Esophagus squamous epithelium (tissue), 5 donors: ENCODE data around the gene PIN1. TPM values are rescaled to one million over a fixed set of nuclear protein-coding genes. Genes with fewer than 3 reads are reported as not detected.
"Not testable (repeated sequence)": the region's sequence is repeated elsewhere in the genome, so short reads cannot be mapped to it uniquely, and the experiment has no call there.

Experiments used
- DNase-seq: peaks from one replicate; lab custom pipeline; 2025; lab: John Stamatoyannopoulos, UW
- H3K27ac ChIP-seq, 4 donors: fragments of 200-600 bp; sonication (generic); one replicate each; pipeline ENCODE4 v1.5.1; 2016 to 2019; ENCODE audit warnings: mild to moderate bottlenecking in 1 of 4
- H3K27me3 ChIP-seq, 4 donors: fragments of 200-600 bp; sonication (generic); 1 replicate in 3 of 4; 2 replicates in 1 of 4; pipeline versions ENCODE4 v1.5.1 to v1.6.0; 2017 to 2021; ENCODE audit warnings: antibody characterized with exemption in 1 of 4
- H3K36me3 ChIP-seq, 3 donors: fragments of 200-600 bp; sonication (generic); one replicate each; pipeline ENCODE4 v1.5.1; 2016 to 2019
- H3K4me1 ChIP-seq, 3 donors: fragments of 200-600 bp; sonication (generic); one replicate each; pipeline ENCODE4 v1.5.1; 2017 to 2019
- H3K4me3 ChIP-seq, 4 donors: fragments of 200-600 bp; sonication (generic); 1 replicate in 3 of 4; 2 replicates in 1 of 4; pipeline ENCODE4 v1.5.1; 2016 to 2019; ENCODE audit warnings: mild to moderate bottlenecking in 2 of 4, moderate library complexity in 1 of 4
- H3K9me3 ChIP-seq, 3 donors: fragments of 200-600 bp; sonication (generic); one replicate each; pipeline ENCODE4 v1.5.1; 2016 to 2019
- POLR2A ChIP-seq, 4 donors: fragments of 450-650 bp; IDR thresholded peaks; one replicate each; pipeline ENCODE4 v1.6.1; 2017; ENCODE audit warnings: antibody characterized with exemption in 4 of 4, mild to moderate bottlenecking in 4 of 4, moderate library complexity in 3 of 4
- WGBS, 2 donors: methylation state at CpG; one replicate each; pipeline ENCODE4 v1.1.5; 2018; 5-methylcytosine and 5-hydroxymethylcytosine counted together
- intact Hi-C: fragments of 100-400 bp; cut with DNase I; formaldehyde crosslinking; loops from one replicate; pipeline ENCODE4 v1.15.0; 2022
- total RNA-seq, 4 donors: library from RNA; depleted of rRNA; stranded (reverse); fragments of >200 nt; gene quantifications; one replicate each; pipeline ENCODE4 v1.1.0, GENCODE V29; 2016
- TF ChIP-seq, protein P1 (sequence below), 6 experiments: fragments of 450-650 bp in 4 of 6; fragments of 200-600 bp in 2 of 6; sonication (generic) in 2 of 6; IDR thresholded peaks; one replicate each; pipeline ENCODE4 v1.5.1; 2016 to 2019; ENCODE audit warnings: antibody characterized with exemption in 6 of 6, mild to moderate bottlenecking in 4 of 6, moderate library complexity in 4 of 6
- donor health status: DM: yes; HTN: yes; CAD: no.

Gene PIN1
- total RNA-seq, 4 donors from 2014 or later = 61.1 to 77.1 (median 67.6) TPM

- Histone ChIP-seq H3K36me3 (no peaks in the 10 kb centered on the region), H3K9me3 (no peaks in the 10 kb centered on the region), H3K4me3 (no peak overlapping the region), H3K27ac (peak overlapping the region in 3 of 4 donors; percentile 4 to 97 (median 97)), H3K27me3 (no peaks in the 10 kb centered on the region), H3K4me1 (peaks cover 6 to 46% (median 17%) of the 10 kb centered on the region in 3 donors)
- WGBS, 2 donors = 76 to 79% methylated on average over 10 to 11 of the region's 11 CpGs
- no peak for TF ChIP-seq POLR2A (IDR thresholded peaks at IDR 0.05)
- TF ChIP-seq, protein P1, sequence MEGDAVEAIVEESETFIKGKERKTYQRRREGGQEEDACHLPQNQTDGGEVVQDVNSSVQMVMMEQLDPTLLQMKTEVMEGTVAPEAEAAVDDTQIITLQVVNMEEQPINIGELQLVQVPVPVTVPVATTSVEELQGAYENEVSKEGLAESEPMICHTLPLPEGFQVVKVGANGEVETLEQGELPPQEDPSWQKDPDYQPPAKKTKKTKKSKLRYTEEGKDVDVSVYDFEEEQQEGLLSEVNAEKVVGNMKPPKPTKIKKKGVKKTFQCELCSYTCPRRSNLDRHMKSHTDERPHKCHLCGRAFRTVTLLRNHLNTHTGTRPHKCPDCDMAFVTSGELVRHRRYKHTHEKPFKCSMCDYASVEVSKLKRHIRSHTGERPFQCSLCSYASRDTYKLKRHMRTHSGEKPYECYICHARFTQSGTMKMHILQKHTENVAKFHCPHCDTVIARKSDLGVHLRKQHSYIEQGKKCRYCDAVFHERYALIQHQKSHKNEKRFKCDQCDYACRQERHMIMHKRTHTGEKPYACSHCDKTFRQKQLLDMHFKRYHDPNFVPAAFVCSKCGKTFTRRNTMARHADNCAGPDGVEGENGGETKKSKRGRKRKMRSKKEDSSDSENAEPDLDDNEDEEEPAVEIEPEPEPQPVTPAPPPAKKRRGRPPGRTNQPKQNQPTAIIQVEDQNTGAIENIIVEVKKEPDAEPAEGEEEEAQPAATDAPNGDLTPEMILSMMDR (IDR thresholded peaks at IDR 0.05) = no peak
- intact Hi-C loops = loop anchor here (10.0 kb wide), 1 partner anchor 474 kb away; no protein-coding TSS in a partner anchor
- DNase-seq = no peak
Measured at GRCh38 chr19:9789066-9789465, 46.1 kb upstream of the PIN1 start.

GRCh38 chr19:9789579-9789978 lies 45.5 kb upstream of the PIN1 start:
- intact Hi-C loops = loop anchor here (10.0 kb wide), 1 partner anchor 475 kb away; no protein-coding TSS in a partner anchor
- DNase-seq, H3K9me3 ChIP-seq, H3K27me3 ChIP-seq, H3K4me3 ChIP-seq, H3K36me3 ChIP-seq: not testable (repeated sequence)
- WGBS, 2 donors = 48 to 55% methylated on average over 5 of the region's 5 CpGs
- Histone ChIP-seq H3K4me1 (peaks cover 4 to 41% (median 11%) of the 10 kb centered on the region in 3 donors), H3K27ac (peak overlapping the region; percentile 1 to 97 (median 50))

GRCh38 chr19:9791073-9791367 lies 44.1 kb upstream of the PIN1 start:
- Histone ChIP-seq H3K4me1 (peaks cover 3 to 36% (median 9%) of the 10 kb centered on the region in 3 donors), H3K27ac (peak overlapping the region; percentile 93 to 98 (median 97)), H3K4me3 (peak overlapping the region in 3 of 4 donors; percentile 66 to 74 (median 72))
- H3K36me3 ChIP-seq, H3K9me3 ChIP-seq, DNase-seq, H3K27me3 ChIP-seq, intact Hi-C loops: not testable (repeated sequence)
- 62 to 69% methylated on average over 6 of the region's 6 CpGs for WGBS, 2 donors

DNA sequence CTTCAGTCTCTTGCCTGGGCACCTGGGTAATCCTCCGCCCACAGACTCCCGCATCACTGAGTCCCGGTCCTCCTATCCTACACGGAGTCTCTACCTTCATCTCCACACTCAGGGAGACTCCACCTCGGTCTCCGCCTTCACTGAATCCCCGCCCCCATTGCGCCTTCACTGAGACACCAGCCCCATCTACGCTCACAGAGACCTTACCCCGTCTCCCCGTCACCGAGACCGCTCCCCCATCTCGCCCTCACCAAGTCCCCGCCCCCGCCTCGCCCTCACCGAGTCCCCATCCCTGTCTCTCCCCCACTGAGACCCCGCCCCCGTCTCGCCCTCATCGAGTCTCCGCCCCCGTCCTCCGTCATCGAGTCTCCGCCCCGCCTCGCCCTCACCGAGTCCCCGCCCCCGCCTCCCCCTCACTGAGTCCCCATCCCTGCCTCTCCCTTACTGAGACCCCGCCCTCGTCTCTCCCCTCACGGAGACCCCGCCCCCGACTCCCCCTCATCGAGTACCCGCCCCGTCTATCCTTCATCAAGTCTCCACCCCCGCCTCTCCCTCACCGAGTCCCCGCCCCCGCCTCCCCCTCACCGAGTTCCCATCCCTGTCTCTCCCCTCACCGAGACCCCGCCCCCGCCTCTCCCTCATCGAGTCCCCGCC lies 43.4 kb upstream of the PIN1 start:
- peaks cover 3 to 36% (median 7%) of the 10 kb centered on the region in 3 donors for H3K4me1 ChIP-seq
- intact Hi-C loops = no loop called here
- WGBS, 2 donors = 1 to 3% methylated on average over 20 of the region's 50 CpGs
- peak overlapping the region; percentile 93 to 98 (median 97) for H3K27ac ChIP-seq
- H3K9me3 ChIP-seq = no peaks in the 10 kb centered on the region
- H3K4me3 ChIP-seq = peak overlapping the region; percentile 55 to 74 (median 69)
- H3K27me3 ChIP-seq = no peaks in the 10 kb centered on the region
- TF ChIP-seq, protein P1 (IDR thresholded peaks at IDR 0.05) = no peak
- TF ChIP-seq POLR2A (IDR thresholded peaks at IDR 0.05) = peak in 3 of 4 donors; percentile 20 to 65 (median 63)
- H3K36me3 ChIP-seq = no peaks in the 10 kb centered on the region
- peak; percentile 96 for DNase-seq

- peak overlapping the region; percentile 55 to 74 (median 69) for H3K4me3 ChIP-seq
- H3K27me3 ChIP-seq = no peaks in the 10 kb centered on the region
- DNase-seq = peak; percentile 96
- H3K27ac ChIP-seq = peak overlapping the region; percentile 93 to 98 (median 97)
- TF ChIP-seq, protein P1 (IDR thresholded peaks at IDR 0.05) = peak in 1 of 6 experiments; percentile 3
- TF ChIP-seq POLR2A (IDR thresholded peaks at IDR 0.05) = peak in 1 of 4 donors; percentile 30
- H3K36me3 ChIP-seq = no peaks in the 10 kb centered on the region
- WGBS, 2 donors = 1 to 2% methylated on average over 18 to 26 of the region's 70 CpGs
- H3K4me1 ChIP-seq = peaks cover 3 to 41% (median 7%) of the 10 kb centered on the region in 3 donors
- no peaks in the 10 kb centered on the region for H3K9me3 ChIP-seq
- intact Hi-C loops = no loop called here
Measured at GRCh38 chr19:9792206-9793070, 42.7 kb upstream of the PIN1 start.
